HG02678 (cell line): ENCODE data around the gene ITIH1.

Experiments
- ATAC-seq: cut with Tn5 transposase; IDR thresholded peaks from one replicate; pipeline ENCODE4 v1.9.1; 2021; ENCODE audit warnings: mild to moderate bottlenecking, moderate library complexity; ENCODE audit not compliant: unreplicated experiment

ITIH1 gene

DNA sequence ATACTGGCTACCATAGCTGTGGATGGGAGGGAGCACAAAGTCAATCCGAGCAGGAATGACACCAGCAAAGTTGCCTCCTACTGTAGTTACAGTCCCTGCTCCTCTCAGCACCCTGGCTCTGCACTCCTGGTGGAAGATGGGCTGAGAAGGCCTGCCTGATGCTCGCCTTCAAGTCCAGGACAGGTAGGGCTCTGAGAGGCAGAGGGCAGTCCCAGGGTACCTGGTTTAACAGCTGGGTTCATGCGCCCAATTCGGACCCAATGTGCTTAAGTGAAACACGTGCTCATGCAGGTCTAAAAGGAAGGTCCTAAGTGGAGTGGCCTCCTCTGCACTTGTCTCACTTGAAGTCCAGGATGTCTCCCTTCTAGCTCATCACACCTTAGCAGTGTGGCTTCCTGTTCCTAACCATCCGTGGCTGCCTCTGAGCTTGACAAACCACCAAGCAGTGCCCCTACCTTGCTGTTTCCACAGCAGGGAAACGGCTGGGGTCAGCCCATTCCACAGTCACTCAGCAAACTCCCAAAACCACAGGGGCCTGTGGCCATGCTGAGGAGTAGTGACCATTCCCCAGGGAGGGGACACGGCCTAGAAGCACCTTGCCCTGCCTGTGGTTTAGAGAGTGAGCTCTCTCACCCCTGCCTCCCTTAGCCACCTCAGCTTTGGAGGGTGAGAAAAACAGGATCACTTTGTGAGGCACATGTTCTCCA, 61.3 kb downstream of the ITIH1 start:
- no peak for ATAC-seq

GRCh38 chr3:52839268-52839575, 61.8 kb downstream of the ITIH1 start:
- no peak for ATAC-seq

DNA sequence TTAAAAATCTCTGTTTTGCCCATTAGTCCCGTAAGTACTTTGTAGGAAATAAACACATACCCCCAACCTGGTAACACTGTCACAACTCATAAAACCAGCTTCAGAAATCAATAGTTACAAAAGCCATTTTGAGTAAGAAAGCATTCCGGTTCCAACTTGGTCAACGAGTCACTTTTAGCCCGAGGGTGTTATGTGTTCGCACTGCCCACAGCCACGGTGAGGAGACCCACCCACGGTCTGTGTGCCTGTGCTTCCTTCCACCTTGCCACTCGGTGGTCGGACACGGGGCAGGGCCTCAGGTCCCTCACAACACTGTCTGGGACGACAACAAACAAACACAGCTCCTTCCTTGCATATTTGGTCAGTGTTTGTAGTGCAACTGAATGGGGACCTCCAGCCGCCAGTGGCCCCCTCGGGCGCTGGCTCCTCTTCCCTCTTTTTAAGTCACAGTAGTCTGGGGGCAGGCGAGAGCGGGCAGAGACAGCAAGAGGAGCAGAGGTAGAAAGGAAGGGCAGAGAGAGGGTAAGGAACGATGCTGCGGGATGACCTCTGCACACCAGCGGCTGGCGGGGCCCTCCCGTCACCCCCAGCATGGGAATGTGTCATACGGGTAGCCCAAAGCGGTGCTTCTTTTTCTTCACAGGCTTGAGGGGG, 62.6 kb downstream of the ITIH1 start:
- ATAC-seq: no peak

GRCh38 chr3:52841211-52841980, 64.0 kb downstream of the ITIH1 start:
- no peak for ATAC-seq
